ENCODE data around the gene GASK1A.

- no peak for TF ChIP-seq CTCF (conservative IDR thresholded peaks at IDR 0.05)
- TF ChIP-seq ZFX (IDR thresholded peaks at IDR 0.05) = no peak
Observed at GRCh38 chr3:43062564-43063040, 83.5 kb downstream of the GASK1A start.
